OCI-LY7 (cell line): ENCODE results near the gene NKAPL.

ENCODE experiments used
- CTCF ChIP-seq: fragments of 200-600 bp; sonication (generic); conservative IDR thresholded peaks from 2 replicates; pipeline ENCODE4 v1.5.1; 2014; ENCODE audit warnings: mild to moderate bottlenecking, antibody characterized with exemption, low read length, moderate library complexity, mixed read lengths
- EZH2phosphoT487 ChIP-seq: fragments of 200-600 bp; sonication (generic); IDR thresholded peaks from 2 replicates; pipeline ENCODE4 v1.6.1; 2018; ENCODE audit warnings: low read depth, borderline replicate concordance, mild to moderate bottlenecking, mixed run types, antibody characterized with exemption, low read length, moderate library complexity, mixed read lengths

DNA sequence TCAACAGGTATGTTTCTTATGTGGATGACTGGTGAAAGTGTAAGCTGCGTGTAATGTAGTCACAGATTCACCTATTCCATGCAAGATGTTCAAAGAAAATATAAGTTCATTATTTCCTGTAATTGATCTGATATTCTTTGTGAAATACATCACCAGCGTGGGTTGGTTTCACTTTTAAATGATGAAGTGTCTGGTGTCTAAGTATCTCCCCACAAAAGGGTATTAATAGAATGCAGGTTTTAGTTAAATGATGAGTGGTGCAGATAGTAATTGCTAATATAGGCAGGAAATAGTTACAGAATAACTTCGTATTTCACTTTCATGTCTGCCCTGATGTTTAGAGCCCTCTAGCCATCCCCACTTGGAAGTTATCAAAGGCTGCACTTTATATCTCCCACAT lies 44.5 kb downstream of the NKAPL start:
- no peak for TF ChIP-seq CTCF
- no peak for TF ChIP-seq EZH2phosphoT487
